ENCODE results near the gene ARCN1. TPM values are rescaled to one million over a fixed set of nuclear protein-coding genes. Genes with fewer than 3 reads are reported as not detected.
A peak's percentile ranks its signal among the peaks of the same experiment; 100 is the strongest.

Gene ARCN1
- total and polyA plus RNA-seq, 7 experiments from 2014 or later = 71.2 to 170 (median 123) TPM

GRCh38 chr11:118527109-118527508, 45.1 kb upstream of the ARCN1 start, which contains the start of gene TTC36:
TSS of gene TTC36 (plus strand) at chr11:118527474. CDS start at chr11:118527495, 21 bp downstream.
- peaks cover 13 to 14% of the 10 kb centered on the region in 2 donors for H3K4me1 ChIP-seq (ENCODE audit: control insufficient read depth in 2 of 2, insufficient read depth in 2 of 2, low read length in 2 of 2)
- Mint-ChIP-seq H3K9me3 (peaks cover 0 to 6% (median 0%) of the 10 kb centered on the region in 11 donors), H3K27me3 (peaks cover 0 to 3% (median 0%) of the 10 kb centered on the region in 5 donors), H3K4me1 (peaks cover 30 to 59% (median 48%) of the 10 kb centered on the region in 7 donors), H3K36me3 (peaks cover 3 to 13% (median 8%) of the 10 kb centered on the region in 5 donors), H3K4me3 (peak within 1 kb of the TSS in 5 of 10 donors; percentile 6 to 96 (median 63)), H3K27ac (peak within 1 kb of the TSS in 8 of 9 donors; percentile 19 to 82 (median 43))
- ChIA-PET CTCF (no interaction called here), POLR2A (interaction anchor here (0.6 to 1.5 kb wide), 3 partner anchors 22 to 54 kb away, joined by 3 read pairs; partner anchors contain the start of gene ARCN1)
- H3K9me3 ChIP-seq (ENCODE audit: control insufficient read depth in 2 of 3, low read length in 3 of 3) = no peaks in the 10 kb centered on the region
- H3K36me3 ChIP-seq (ENCODE audit: control insufficient read depth in 2 of 3, insufficient read depth in 3 of 3, low read length in 3 of 3) = peaks cover 6 to 23% (median 10%) of the 10 kb centered on the region in 3 experiments
- intact Hi-C loops (cut with micrococcal nuclease) = no loop called here
- H3K27me3 ChIP-seq (ENCODE audit: control insufficient read depth in 2 of 2, insufficient read depth in 2 of 2, low read length in 2 of 2) = no peaks in the 10 kb centered on the region
- ATAC-seq (no peak), DNase-seq (no peak)
- no peak within 1 kb of the TSS for H3K27ac ChIP-seq (ENCODE audit: low read depth, low read length)
- no peak within 1 kb of the TSS for H3K4me3 ChIP-seq (ENCODE audit: low read length)

- H3K4me1 Mint-ChIP-seq = peaks cover 30 to 64% (median 52%) of the 10 kb centered on the region in 7 donors
- H3K27ac ChIP-seq (ENCODE audit: low read depth, low read length) = no peak overlapping the region
- H3K36me3 ChIP-seq (ENCODE audit: control insufficient read depth in 2 of 3, insufficient read depth in 3 of 3, low read length in 3 of 3) = peaks cover 0 to 14% (median 6%) of the 10 kb centered on the region in 3 experiments
- DNase-seq = no peak
- H3K9me3 Mint-ChIP-seq = peaks cover 0 to 6% (median 0%) of the 10 kb centered on the region in 11 donors
- intact Hi-C loops (cut with micrococcal nuclease) = no loop called here
- CTCF ChIA-PET = no interaction called here
- no peak overlapping the region for H3K4me3 ChIP-seq (ENCODE audit: low read length)
- peak overlapping the region in 1 of 9 donors; percentile 83 for H3K27ac Mint-ChIP-seq
- no peak for ATAC-seq
- H3K27me3 ChIP-seq (ENCODE audit: control insufficient read depth in 2 of 2, insufficient read depth in 2 of 2, low read length in 2 of 2) = no peaks in the 10 kb centered on the region
- POLR2A ChIA-PET = interaction anchor here (1.2 kb wide), 1 partner anchor 45 kb away, joined by 3 read pairs; no protein-coding TSS in a partner anchor
- H3K36me3 Mint-ChIP-seq = peaks cover 0 to 11% (median 8%) of the 10 kb centered on the region in 5 donors
- no peaks in the 10 kb centered on the region for H3K9me3 ChIP-seq (ENCODE audit: control insufficient read depth in 2 of 3, low read length in 3 of 3)
- peak overlapping the region in 3 of 10 donors; percentile 9 to 96 (median 41) for H3K4me3 Mint-ChIP-seq
- peaks cover 13 to 14% of the 10 kb centered on the region in 2 donors for H3K4me1 ChIP-seq (ENCODE audit: control insufficient read depth in 2 of 2, insufficient read depth in 2 of 2, low read length in 2 of 2)
- H3K27me3 Mint-ChIP-seq = peaks cover 0 to 3% (median 0%) of the 10 kb centered on the region in 5 donors
Observed at GRCh38 chr11:118528511-118528910, 43.7 kb upstream of the ARCN1 start.

DNA sequence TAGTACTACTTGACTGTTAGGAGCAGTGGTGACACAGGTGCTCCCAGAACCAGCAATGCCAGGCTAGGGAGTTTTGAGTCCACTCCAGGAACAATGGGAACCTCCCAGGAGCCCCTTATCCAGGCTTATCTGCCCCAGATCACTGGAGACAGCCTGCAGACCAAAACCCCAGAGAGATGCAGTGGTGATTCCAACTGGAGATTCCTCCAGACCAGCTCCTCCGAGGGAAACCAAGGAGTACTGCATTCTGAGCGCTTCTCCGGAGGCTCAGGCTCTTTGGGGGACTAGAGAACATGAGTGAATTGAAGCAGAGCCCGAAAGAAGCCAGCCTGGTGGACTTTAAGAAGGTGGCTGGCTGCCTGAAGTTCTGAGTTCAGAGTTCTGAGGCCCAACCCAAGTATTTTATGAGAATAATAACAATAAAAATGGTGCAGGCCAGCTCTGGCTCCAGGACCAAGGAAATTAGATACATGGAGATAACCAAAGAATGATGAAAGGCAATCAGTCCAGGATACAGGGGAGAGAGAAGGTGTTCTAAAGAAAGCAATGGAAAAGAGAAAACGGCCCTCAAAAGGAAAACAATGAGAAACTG, 42.5 kb upstream of the ARCN1 start:
- peaks cover 0 to 25% (median 0%) of the 10 kb centered on the region in 3 experiments for H3K36me3 ChIP-seq (ENCODE audit: control insufficient read depth in 2 of 3, insufficient read depth in 3 of 3, low read length in 3 of 3)
- H3K27me3 Mint-ChIP-seq = peaks cover 0 to 3% (median 0%) of the 10 kb centered on the region in 5 donors
- H3K4me3 Mint-ChIP-seq = peak overlapping the region; percentile 92 to 99 (median 94)
- peak overlapping the region; percentile 54 to 96 (median 83) for H3K27ac Mint-ChIP-seq
- ChIA-PET CTCF (interaction anchor here (0.6 kb wide), 1 partner anchor 240 kb away, joined by 3 read pairs; no protein-coding TSS in a partner anchor), POLR2A (interaction anchor here (1.0 to 1.4 kb wide), 6 partner anchors 12 to 94 kb away, joined by 3 to 4 read pairs (median 3); partner anchors contain the start of gene KMT2A)
- DNase-seq = no peak
- peak overlapping the region; percentile 83 for H3K27ac ChIP-seq (ENCODE audit: low read depth, low read length)
- peaks cover 0 to 6% (median 0%) of the 10 kb centered on the region in 11 donors for H3K9me3 Mint-ChIP-seq
- H3K4me3 ChIP-seq (ENCODE audit: low read length) = peak overlapping the region; percentile 83
- peaks cover 27 to 54% (median 48%) of the 10 kb centered on the region in 7 donors for H3K4me1 Mint-ChIP-seq
- no peaks in the 10 kb centered on the region for H3K27me3 ChIP-seq (ENCODE audit: control insufficient read depth in 2 of 2, insufficient read depth in 2 of 2, low read length in 2 of 2)
- ATAC-seq = no peak
- intact Hi-C loops (cut with micrococcal nuclease) = loop anchor here (1.0 to 2.0 kb wide), 3 partner anchors 79 to 225 kb away; partner anchors contain the start of gene CD3E (in 1 of the 2)
- peaks cover 13 to 14% of the 10 kb centered on the region in 2 donors for H3K4me1 ChIP-seq (ENCODE audit: control insufficient read depth in 2 of 2, insufficient read depth in 2 of 2, low read length in 2 of 2)
- H3K9me3 ChIP-seq (ENCODE audit: control insufficient read depth in 2 of 3, low read length in 3 of 3) = no peaks in the 10 kb centered on the region
- H3K36me3 Mint-ChIP-seq = peaks cover 0 to 6% (median 0%) of the 10 kb centered on the region in 5 donors

DNA sequence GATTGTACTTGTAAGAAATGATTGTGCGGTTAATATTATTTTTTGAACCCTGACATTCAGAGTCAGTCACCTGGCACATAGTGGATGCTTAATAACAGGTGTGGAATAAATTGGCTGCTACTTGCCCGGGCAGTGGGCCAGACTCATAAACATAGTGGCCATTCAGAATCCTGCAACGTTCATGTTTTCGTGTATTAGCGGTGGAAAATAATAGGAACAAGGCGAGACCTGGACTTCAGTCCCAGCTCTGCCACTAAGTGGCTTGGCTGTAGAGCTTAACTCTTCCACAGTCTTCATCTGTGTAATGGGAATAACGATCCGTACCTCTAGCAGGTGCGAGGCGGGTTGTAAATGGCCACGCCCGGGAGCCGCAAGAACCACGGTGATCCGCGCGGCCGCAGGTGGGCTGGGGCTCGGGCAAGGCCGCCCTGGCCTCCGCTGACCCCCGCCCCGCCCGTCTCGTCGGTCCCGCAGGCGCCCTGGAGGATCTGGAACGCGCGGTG, 42.0 kb upstream of the ARCN1 start:
- Histone ChIP-seq H3K36me3 (ENCODE audit: control insufficient read depth in 2 of 3, insufficient read depth in 3 of 3, low read length in 3 of 3) (peaks cover 0 to 25% (median 0%) of the 10 kb centered on the region in 3 experiments), H3K9me3 (ENCODE audit: control insufficient read depth in 2 of 3, low read length in 3 of 3) (no peaks in the 10 kb centered on the region), H3K27ac (ENCODE audit: low read depth, low read length) (peak overlapping the region; percentile 83), H3K27me3 (ENCODE audit: control insufficient read depth in 2 of 2, insufficient read depth in 2 of 2, low read length in 2 of 2) (no peaks in the 10 kb centered on the region), H3K4me3 (ENCODE audit: low read length) (peak overlapping the region; percentile 83), H3K4me1 (ENCODE audit: control insufficient read depth in 2 of 2, insufficient read depth in 2 of 2, low read length in 2 of 2) (peaks cover 13 to 14% of the 10 kb centered on the region in 2 donors)
- DNase-seq (no peak), ATAC-seq (no peak)
- POLR2A ChIA-PET = interaction anchor here (0.6 to 1.4 kb wide), 9 partner anchors 11 to 256 kb away, joined by 3 to 4 read pairs (median 3); partner anchors contain the start of genes ARCN1 and KMT2A
- CTCF ChIA-PET = interaction anchor here (0.6 kb wide), 1 partner anchor 241 kb away, joined by 3 read pairs; no protein-coding TSS in a partner anchor
- Mint-ChIP-seq H3K27me3 (peaks cover 0 to 3% (median 0%) of the 10 kb centered on the region in 5 donors), H3K27ac (peak overlapping the region in 8 of 9 donors; percentile 71 to 96 (median 85)), H3K4me1 (peaks cover 24 to 51% (median 45%) of the 10 kb centered on the region in 7 donors), H3K4me3 (peak overlapping the region; percentile 92 to 99 (median 94)), H3K9me3 (peaks cover 0 to 4% (median 0%) of the 10 kb centered on the region in 11 donors), H3K36me3 (peaks cover 0 to 5% (median 0%) of the 10 kb centered on the region in 5 donors)
- intact Hi-C loops (cut with micrococcal nuclease) = loop anchor here (1.0 to 2.0 kb wide), 3 partner anchors 79 to 225 kb away; partner anchors contain the start of gene CD3E (in 1 of the 2)

DNA sequence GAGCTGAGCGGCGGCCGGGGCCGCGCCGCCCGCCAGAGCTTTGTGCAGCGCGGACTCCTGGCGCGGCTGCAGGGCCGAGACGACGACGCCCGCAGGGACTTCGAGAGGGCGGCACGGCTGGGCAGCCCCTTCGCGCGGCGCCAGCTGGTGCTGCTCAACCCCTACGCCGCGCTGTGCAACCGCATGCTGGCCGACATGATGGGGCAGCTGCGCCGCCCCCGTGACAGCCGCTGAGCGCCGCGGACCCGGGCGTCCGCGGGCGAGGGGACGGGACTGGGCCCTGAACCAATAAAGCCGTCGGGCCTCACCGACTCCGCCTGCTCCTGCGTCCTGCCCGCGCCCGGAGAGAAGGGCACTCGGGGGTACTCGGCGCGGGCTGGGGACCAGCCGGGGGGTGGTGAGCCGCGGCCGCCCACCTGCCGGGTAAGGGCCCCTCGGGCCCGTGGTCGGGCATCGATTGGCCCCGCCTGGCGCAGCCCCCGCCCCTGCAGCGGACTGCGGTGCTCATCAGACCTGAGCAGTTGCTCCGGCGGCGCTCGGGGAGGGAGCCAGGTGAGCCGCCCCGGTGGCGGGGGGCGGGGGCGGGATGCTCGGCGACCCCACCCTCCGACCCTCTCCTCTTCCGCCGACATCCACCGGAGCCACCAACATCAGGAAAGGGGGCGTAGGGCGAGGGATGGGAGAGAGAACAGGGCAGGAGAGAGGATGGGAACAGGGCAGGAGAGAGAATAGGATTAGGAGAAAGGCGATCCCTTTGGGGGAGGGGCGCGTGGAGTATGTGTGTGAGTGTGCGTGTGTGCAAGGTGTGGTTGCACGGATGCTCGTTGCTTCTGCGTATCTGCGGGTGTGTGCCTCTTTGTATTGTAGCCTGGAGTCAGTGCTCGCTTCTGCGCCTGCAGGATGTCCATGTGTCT, 41.3 kb upstream of the ARCN1 start, which contains the start of gene TMEM25:
Gene TMEM25 (plus strand): TSS at position 510 of the 914 bp plus-strand sequence. CDS start 610 bp downstream, outside the sequence.
- CTCF ChIA-PET = no interaction called here
- peaks cover 24 to 51% (median 45%) of the 10 kb centered on the region in 7 donors for H3K4me1 Mint-ChIP-seq
- peaks cover 0 to 3% (median 0%) of the 10 kb centered on the region in 5 donors for H3K27me3 Mint-ChIP-seq
- ATAC-seq = peak; percentile 90
- Histone ChIP-seq H3K36me3 (ENCODE audit: control insufficient read depth in 2 of 3, insufficient read depth in 3 of 3, low read length in 3 of 3) (peaks cover 0 to 27% (median 0%) of the 10 kb centered on the region in 3 experiments), H3K27me3 (ENCODE audit: control insufficient read depth in 2 of 2, insufficient read depth in 2 of 2, low read length in 2 of 2) (no peaks in the 10 kb centered on the region), H3K4me1 (ENCODE audit: control insufficient read depth in 2 of 2, insufficient read depth in 2 of 2, low read length in 2 of 2) (peaks cover 13 to 14% of the 10 kb centered on the region in 2 donors), H3K27ac (ENCODE audit: low read depth, low read length) (peak within 1 kb of the TSS; percentile 83), H3K9me3 (ENCODE audit: control insufficient read depth in 2 of 3, low read length in 3 of 3) (no peaks in the 10 kb centered on the region), H3K4me3 (ENCODE audit: low read length) (peak within 1 kb of the TSS; percentile 83)
- intact Hi-C loops (cut with micrococcal nuclease) = loop anchor here (1.0 to 2.0 kb wide), 6 partner anchors 35 to 466 kb away; partner anchors contain the start of genes ARCN1 (in 1 of the 2) and CD3E (in 1 of the 2)
- H3K36me3 Mint-ChIP-seq = peaks cover 0 to 7% (median 0%) of the 10 kb centered on the region in 5 donors
- H3K27ac Mint-ChIP-seq = peak within 1 kb of the TSS; percentile 82 to 96 (median 91)
- peak within 1 kb of the TSS; percentile 92 to 99 (median 94) for H3K4me3 Mint-ChIP-seq
- peaks cover 0 to 4% (median 0%) of the 10 kb centered on the region in 11 donors for H3K9me3 Mint-ChIP-seq
- peak; percentile 55 to 82 (median 73) for DNase-seq
- POLR2A ChIA-PET = interaction anchor here (0.6 to 1.4 kb wide), 9 partner anchors 11 to 255 kb away, joined by 3 to 4 read pairs (median 3); partner anchors contain the start of genes ARCN1 and KMT2A

Measured in naive thymus-derived CD4-positive, alpha-beta T cell (primary cell).